Transverse colon (tissue), 4 donors: ENCODE data around the gene BEST2. TPM values are rescaled to one million over a fixed set of nuclear protein-coding genes. Genes with fewer than 3 reads are reported as not detected.

Experiments used
- DNase-seq: peaks from one replicate; pipeline ENCODE4 v3.0.0-alpha.2; 2019
- H3K27ac ChIP-seq, 4 donors: fragments of 200-600 bp; sonication (generic); 2 replicates each; pipeline ENCODE4 v1.5.1; 2016 to 2018; ENCODE audit warnings: inconsistent platforms in 4 of 4
- H3K27me3 ChIP-seq: fragments of 200-600 bp; sonication (generic); 2 replicates; pipeline ENCODE4 v1.5.1; 2017; ENCODE audit warnings: inconsistent platforms
- H3K36me3 ChIP-seq, 4 donors: fragments of 200-600 bp; sonication (generic); 2 replicates each; pipeline ENCODE4 v1.5.1; 2017 to 2019; ENCODE audit warnings: inconsistent platforms in 4 of 4
- H3K4me1 ChIP-seq, 4 donors: fragments of 200-600 bp; sonication (generic); 2 replicates each; pipeline ENCODE4 v1.5.1; 2017 to 2020; ENCODE audit warnings: inconsistent platforms in 4 of 4
- H3K4me3 ChIP-seq, 4 donors: fragments of 200-600 bp; sonication (generic); 1 replicate in 1 of 4; 2 replicates in 3 of 4; pipeline versions ENCODE4 v1.5.1 to v1.6.1; 2017 to 2019; ENCODE audit warnings: inconsistent platforms in 4 of 4
- H3K9me3 ChIP-seq, 2 donors: fragments of 200-600 bp; sonication (generic); 2 replicates each; pipeline ENCODE4 v1.5.1; 2017 to 2019; ENCODE audit warnings: inconsistent platforms in 2 of 2
- EP300 ChIP-seq: sonication (generic); formaldehyde crosslinking; IDR thresholded peaks from one replicate; pipeline ENCODE4 v1.6.1; 2017; ENCODE audit warnings: antibody characterized with exemption, low read depth
- POLR2A ChIP-seq: fragments of 450-650 bp; IDR thresholded peaks from one replicate; pipeline ENCODE4 v1.6.1; 2016; ENCODE audit warnings: antibody characterized with exemption, mild to moderate bottlenecking, moderate library complexity
- POLR2AphosphoS5 ChIP-seq, 3 donors: sonication (generic); formaldehyde crosslinking; IDR thresholded peaks; one replicate each; pipeline ENCODE4 v1.6.1; 2016; ENCODE audit warnings: antibody characterized with exemption in 3 of 3
- WGBS, 2 donors: methylation state at CpG; one replicate each; pipeline ENCODE4 v1.1.5; 2018; ENCODE audit warnings: low coverage in 1 of 2; 5-methylcytosine and 5-hydroxymethylcytosine counted together
- in situ Hi-C, 4 donors: fragments of 200-750 bp; cut with MboI; loops; one replicate each; pipeline versions ENCODE4 v1.15.0 to v1.15.1; 2017; ENCODE audit warnings: low sequenced_read_pairs in 3 of 4, low pct_ligation_motif_present in 1 of 4, low pct_unique_long_range_greater_than_20kb in 1 of 4
- intact Hi-C: fragments of 100-400 bp; cut with DNase I; formaldehyde crosslinking; loops from one replicate; pipeline ENCODE4 v1.15.1; 2023; ENCODE audit warnings: low total_unique reads
- total RNA-seq, 4 donors: library from RNA; depleted of rRNA; stranded (reverse); fragments of >200 nt; gene quantifications; one replicate each; pipeline ENCODE4 v1.1.0, GENCODE V29; 2016
- TF ChIP-seq, protein P1 (sequence below), 5 experiments: fragments of 200-600 bp in 3 of 5; fragments of 450-650 bp in 2 of 5; sonication (generic) in 3 of 5; IDR thresholded peaks; 1 replicate in 2 of 5; 2 replicates in 3 of 5; pipeline ENCODE4 v1.5.1; 2016 to 2017; ENCODE audit warnings: antibody characterized with exemption in 5 of 5, inconsistent platforms in 3 of 5, mild to moderate bottlenecking in 2 of 5, moderate library complexity in 1 of 5

Gene BEST2
- total RNA-seq, 4 donors from 2014 or later: 121 to 325 (median 141) TPM

DNA sequence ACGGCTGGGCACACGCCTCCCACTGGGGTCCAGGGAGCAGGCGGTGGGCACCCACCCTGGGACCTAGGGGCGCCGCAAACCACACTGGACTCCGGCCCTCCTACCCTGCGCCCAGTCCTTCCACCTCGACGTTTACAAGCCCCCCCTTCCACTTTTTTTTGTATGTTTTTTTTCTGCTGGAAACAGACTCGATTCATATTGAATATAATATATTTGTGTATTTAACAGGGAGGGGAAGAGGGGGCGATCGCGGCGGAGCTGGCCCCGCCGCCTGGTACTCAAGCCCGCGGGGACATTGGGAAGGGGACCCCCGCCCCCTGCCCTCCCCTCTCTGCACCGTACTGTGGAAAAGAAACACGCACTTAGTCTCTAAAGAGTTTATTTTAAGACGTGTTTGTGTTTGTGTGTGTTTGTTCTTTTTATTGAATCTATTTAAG is 41.3 kb downstream of the BEST2 start:
- H3K27ac ChIP-seq: peak overlapping the region; percentile 97 to 99 (median 98)
- intact Hi-C loops: no loop called here
- peak overlapping the region; percentile 38 to 90 (median 87) for H3K4me3 ChIP-seq
- TF ChIP-seq, protein P1, sequence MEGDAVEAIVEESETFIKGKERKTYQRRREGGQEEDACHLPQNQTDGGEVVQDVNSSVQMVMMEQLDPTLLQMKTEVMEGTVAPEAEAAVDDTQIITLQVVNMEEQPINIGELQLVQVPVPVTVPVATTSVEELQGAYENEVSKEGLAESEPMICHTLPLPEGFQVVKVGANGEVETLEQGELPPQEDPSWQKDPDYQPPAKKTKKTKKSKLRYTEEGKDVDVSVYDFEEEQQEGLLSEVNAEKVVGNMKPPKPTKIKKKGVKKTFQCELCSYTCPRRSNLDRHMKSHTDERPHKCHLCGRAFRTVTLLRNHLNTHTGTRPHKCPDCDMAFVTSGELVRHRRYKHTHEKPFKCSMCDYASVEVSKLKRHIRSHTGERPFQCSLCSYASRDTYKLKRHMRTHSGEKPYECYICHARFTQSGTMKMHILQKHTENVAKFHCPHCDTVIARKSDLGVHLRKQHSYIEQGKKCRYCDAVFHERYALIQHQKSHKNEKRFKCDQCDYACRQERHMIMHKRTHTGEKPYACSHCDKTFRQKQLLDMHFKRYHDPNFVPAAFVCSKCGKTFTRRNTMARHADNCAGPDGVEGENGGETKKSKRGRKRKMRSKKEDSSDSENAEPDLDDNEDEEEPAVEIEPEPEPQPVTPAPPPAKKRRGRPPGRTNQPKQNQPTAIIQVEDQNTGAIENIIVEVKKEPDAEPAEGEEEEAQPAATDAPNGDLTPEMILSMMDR (IDR thresholded peaks at IDR 0.05): no peak
- TF ChIP-seq EP300 (no peak), POLR2AphosphoS5 (IDR thresholded peaks at IDR 0.05) (no peak), POLR2A (no peak)
- no peaks in the 10 kb centered on the region for H3K27me3 ChIP-seq
- H3K36me3 ChIP-seq: no peaks in the 10 kb centered on the region
- in situ Hi-C loops: no loop called here
- 0 to 1% methylated on average over 16 to 22 of the region's 22 CpGs for WGBS, 2 donors
- H3K4me1 ChIP-seq: peaks cover 14 to 54% (median 41%) of the 10 kb centered on the region in 4 donors
- DNase-seq: peak; percentile 57
- H3K9me3 ChIP-seq: no peaks in the 10 kb centered on the region

DNA sequence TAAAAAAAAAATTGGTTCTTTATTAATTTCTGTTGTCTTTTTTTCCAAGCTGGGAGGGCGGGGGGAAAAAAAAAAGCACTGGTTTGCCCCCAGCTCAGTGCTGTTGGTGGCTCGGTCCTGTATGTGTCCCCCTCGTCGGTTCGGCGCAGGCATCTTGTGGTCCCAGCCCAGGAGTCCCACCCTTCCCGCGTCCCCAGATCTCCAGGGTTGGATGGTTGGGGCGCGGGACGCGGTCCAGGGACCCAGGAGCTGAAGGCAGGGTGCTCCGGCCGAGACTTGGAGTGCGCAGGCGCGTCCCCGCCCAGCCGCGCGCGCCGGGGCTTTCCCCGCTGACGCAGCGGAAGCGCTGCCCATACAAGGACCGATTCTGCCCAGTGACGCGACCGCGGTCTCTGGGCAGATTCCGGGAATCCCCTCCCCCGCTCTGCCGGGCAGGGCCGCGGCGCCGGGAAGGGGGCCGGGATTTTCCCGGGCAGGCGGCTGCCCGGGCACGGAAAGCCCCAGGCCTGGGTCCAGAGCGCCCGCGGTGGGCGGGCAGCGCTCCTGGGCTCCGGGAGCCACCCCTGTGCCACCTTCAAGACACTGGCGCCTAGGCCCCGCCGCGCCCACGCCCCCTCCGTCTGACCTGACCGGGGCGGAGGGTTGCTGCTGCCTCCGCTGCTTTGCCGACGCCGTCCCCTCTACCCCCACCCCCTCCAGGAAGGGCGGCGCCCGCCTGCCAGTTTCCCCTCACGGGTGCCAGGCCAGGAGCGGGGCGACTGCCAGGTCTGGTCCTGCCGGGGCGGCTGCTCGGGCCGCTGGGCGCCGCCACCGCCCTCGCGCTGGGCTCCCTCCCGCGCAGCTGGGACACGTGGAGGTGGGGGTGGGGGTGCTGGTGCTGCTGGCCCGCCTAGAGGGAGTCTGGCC is 42.0 kb downstream of the BEST2 start:
- TF ChIP-seq, protein P1 (IDR thresholded peaks at IDR 0.05): peak in 1 of 5 experiments; percentile 25
- peak; percentile 88 for TF ChIP-seq POLR2A
- peak; percentile 95 to 97 (median 97) for TF ChIP-seq POLR2AphosphoS5 (IDR thresholded peaks at IDR 0.05)
- TF ChIP-seq EP300: peak; percentile 97
- no peaks in the 10 kb centered on the region for H3K9me3 ChIP-seq
- no peaks in the 10 kb centered on the region for H3K36me3 ChIP-seq
- H3K27ac ChIP-seq: peak overlapping the region; percentile 97 to 99 (median 98)
- in situ Hi-C loops: no loop called here
- H3K27me3 ChIP-seq: no peaks in the 10 kb centered on the region
- intact Hi-C loops: no loop called here
- WGBS, 2 donors: 0 to 1% methylated on average over 2 to 44 of the region's 81 CpGs
- H3K4me3 ChIP-seq: peak overlapping the region; percentile 42 to 90 (median 87)
- H3K4me1 ChIP-seq: peaks cover 8 to 47% (median 34%) of the 10 kb centered on the region in 4 donors
- DNase-seq: peak; percentile 95

DNA sequence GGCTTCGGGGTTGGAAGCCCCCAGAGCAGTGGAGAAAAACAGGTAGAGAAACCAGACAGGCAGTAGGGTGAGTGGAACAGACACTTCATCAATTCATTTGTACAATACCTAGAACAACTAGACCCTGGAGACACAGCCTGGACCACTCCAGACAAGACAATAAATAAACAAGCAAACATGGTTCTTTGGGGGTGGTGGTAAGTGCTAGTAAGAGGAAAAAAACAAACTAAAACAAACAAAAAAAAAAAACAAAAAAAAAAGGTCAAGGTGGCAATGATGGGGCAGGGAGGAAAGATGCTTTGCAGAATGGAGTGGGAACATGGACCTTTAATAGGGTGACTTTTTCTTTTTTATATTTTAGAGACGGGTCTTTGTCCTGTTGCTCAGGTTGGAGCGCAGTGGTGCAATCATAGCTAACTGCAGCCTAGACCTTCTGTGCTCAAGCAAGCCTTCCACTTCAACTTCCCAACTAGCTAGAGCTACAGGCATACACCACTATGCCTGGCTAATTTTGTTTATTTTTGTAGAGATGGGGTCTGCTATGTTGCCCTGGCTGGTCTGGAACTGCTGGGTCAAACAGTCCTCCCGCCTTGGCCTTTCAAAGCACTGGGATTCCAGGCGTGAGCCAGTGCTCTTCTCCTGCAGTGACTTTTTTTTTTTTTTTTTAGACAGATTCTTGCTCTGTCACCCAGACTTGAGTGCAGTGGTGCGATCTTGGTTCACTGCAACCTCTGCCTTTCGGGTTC is 42.8 kb downstream of the BEST2 start:
- H3K36me3 ChIP-seq: no peaks in the 10 kb centered on the region
- TF ChIP-seq EP300 (no peak), POLR2AphosphoS5 (IDR thresholded peaks at IDR 0.05) (peak in 1 of 3 donors; percentile 42)
- TF ChIP-seq, protein P1 (IDR thresholded peaks at IDR 0.05): no peak
- 52 to 64% methylated on average over 4 to 7 of the region's 7 CpGs for WGBS, 2 donors
- H3K4me1 ChIP-seq: peaks cover 7 to 39% (median 26%) of the 10 kb centered on the region in 4 donors
- intact Hi-C loops: no loop called here
- no peaks in the 10 kb centered on the region for H3K27me3 ChIP-seq
- peak overlapping the region; percentile 97 to 99 (median 98) for H3K27ac ChIP-seq
- DNase-seq: no peak
- in situ Hi-C loops: no loop called here
- H3K9me3 ChIP-seq: no peaks in the 10 kb centered on the region
- peak overlapping the region; percentile 42 to 90 (median 87) for H3K4me3 ChIP-seq

DNA sequence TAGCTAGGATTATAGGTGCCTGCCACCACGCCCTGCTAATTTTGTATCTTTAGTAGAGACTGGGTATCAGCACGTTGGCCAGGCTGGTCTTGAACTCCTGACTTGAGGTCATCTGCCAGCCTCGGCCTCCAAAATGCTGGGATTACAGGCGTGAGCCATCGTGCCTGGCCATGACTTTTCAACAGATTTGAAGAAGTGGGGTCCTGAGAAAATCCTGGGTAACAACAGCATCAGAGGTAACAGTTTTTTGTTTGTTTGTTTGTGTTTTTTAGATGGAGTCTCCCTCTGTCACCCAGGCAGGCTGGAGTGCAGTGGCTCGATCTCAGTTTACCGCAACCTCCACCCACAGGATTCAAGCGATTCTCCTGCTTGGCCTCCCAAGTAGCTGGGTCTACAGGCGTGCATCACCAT is 43.4 kb downstream of the BEST2 start:
- no peaks in the 10 kb centered on the region for H3K36me3 ChIP-seq
- H3K9me3 ChIP-seq: no peaks in the 10 kb centered on the region
- no peak overlapping the region for H3K4me3 ChIP-seq
- intact Hi-C loops: no loop called here
- H3K27me3 ChIP-seq: no peaks in the 10 kb centered on the region
- no peak for DNase-seq
- TF ChIP-seq POLR2AphosphoS5 (IDR thresholded peaks at IDR 0.05) (peak in 1 of 3 donors; percentile 54), EP300 (no peak), POLR2A (no peak)
- TF ChIP-seq, protein P1 (IDR thresholded peaks at IDR 0.05): no peak
- WGBS, 2 donors: 89 to 100% methylated on average over 2 to 9 of the region's 9 CpGs
- H3K27ac ChIP-seq: peak overlapping the region; percentile 97 to 99 (median 98)
- H3K4me1 ChIP-seq: peaks cover 7 to 40% (median 26%) of the 10 kb centered on the region in 4 donors
- in situ Hi-C loops: no loop called here
